Measurements from ENCODE around the gene GDI1. TPM values are rescaled to one million over a fixed set of nuclear protein-coding genes. Genes with fewer than 3 reads are reported as not detected.
A peak's percentile ranks its signal among the peaks of the same experiment; 100 is the strongest.

GDI1 gene
- total and polyA plus RNA-seq, 10 of the 15 experiments (the other 5 are each of a cell fraction or from before 2014, with no cell fraction given) = 0.92 to 102 (median 49.6) TPM

- peak; percentile 66 to 93 for TF ChIP-seq BHLHE40 (IDR thresholded peaks at IDR 0.05; ENCODE audit: borderline replicate concordance in 1 of 2, low read depth in 2 of 2, low read length in 1 of 2)
- no peak; the same call in 1 of the 2 replicates for TF ChIP-seq GATAD2B (conservative IDR thresholded peaks at IDR 0.05; ENCODE audit: low read depth)
- no peak for TF ChIP-seq SKIL (IDR thresholded peaks at IDR 0.05; ENCODE audit: low read depth, poor library complexity, severe bottlenecking)
Observed at GRCh38 chrX:154428176-154429171, 8.5 kb upstream of the GDI1 start, which contains the start of gene ATP6AP1 (continued).

GRCh38 chrX:154429711-154430110 is 7.2 kb upstream of the GDI1 start:
- H3K27ac ChIP-seq (ENCODE audit: control insufficient read depth, insufficient read depth) = no peak overlapping the region
- peaks cover 0 to 2% of the 10 kb centered on the region in 2 experiments; a peak in 1 of 4 replicates for H3K36me3 ChIP-seq (ENCODE audit: control insufficient read depth in 2 of 2, insufficient read depth in 2 of 2, low read length in 1 of 2)
- SMC1A ChIA-PET (ENCODE audit: uncharacterized antibody, unreplicated experiment) = interaction anchor here (1.2 to 1.3 kb wide), 2 partner anchors 19 to 46 kb away, joined by 3 read pairs; no protein-coding TSS in a partner anchor
- no peak overlapping the region for H3K9ac ChIP-seq (ENCODE audit: control insufficient read depth, insufficient read depth, low read length)
- CTCF ChIA-PET = interaction anchor here (0.6 to 2.3 kb wide), 3 partner anchors 19 to 56 kb away, joined by 3 to 12 read pairs (median 5); partner anchors contain the start of gene RPL10
- in situ Hi-C loops (cut with MboI) (no loop called here), intact Hi-C loops (cut with micrococcal nuclease; ENCODE audit: unreplicated experiment) (loop anchor here (10.0 kb wide), 1 partner anchor 55 kb away; the partner anchor contains the start of genes EMD and FLNA)
- no peaks in the 10 kb centered on the region for H4K20me1 ChIP-seq (ENCODE audit: control insufficient read depth, insufficient read depth)
- TSS peak; percentile 78 for BruUV-seq (replicated peaks)
- H3K79me2 ChIP-seq (ENCODE audit: control insufficient read depth, insufficient read depth, low read length) = peaks cover 12% of the 10 kb centered on the region
- no peaks in the 10 kb centered on the region for H3K4me1 ChIP-seq (ENCODE audit: control insufficient read depth, insufficient read depth, low read length)
- H3K27me3 ChIP-seq (replicated peaks in 1 of 2; ENCODE audit: control insufficient read depth in 2 of 2, insufficient read depth in 2 of 2, low read length in 1 of 2) = no peaks in the 10 kb centered on the region
- POLR2A ChIA-PET = interaction anchor here (0.6 to 4.1 kb wide), 5 partner anchors 18 to 98 kb away, joined by 3 to 32 read pairs (median 5); partner anchors contain the start of genes FLNA, RPL10 and TAFAZZIN
- DNase-seq (ENCODE audit: low read depth, low spot score) (no peak), FAIRE-seq (no peak), ATAC-seq (peak; percentile 18)
- TF ChIP-seq SP1 (IDR thresholded peaks at IDR 0.05; ENCODE audit: low read depth, low read length) (no peak), RELB (IDR thresholded peaks at IDR 0.05; ENCODE audit: low read depth) (no peak), NFYB (IDR thresholded peaks at IDR 0.05; ENCODE audit: insufficient read depth, low read depth, low read length) (no peak), ELK1 (IDR thresholded peaks at IDR 0.05; ENCODE audit: low read depth, low read length) (no peak), RAD21 (IDR thresholded peaks at IDR 0.05; ENCODE audit: insufficient read depth, low read depth, low read length) (no peak)
- 32% methylated on average over 2 of the region's 2 CpGs for WGBS (ENCODE audit: insufficient coverage, insufficient replicate concordance, low lambda C conversion rate, missing lambda C conversion rate)
- no peaks in the 10 kb centered on the region; the same call in 2 of the 3 replicates for H3K9me3 ChIP-seq (replicated peaks; ENCODE audit: control insufficient read depth, insufficient read depth, low read length)
- H2AFZ ChIP-seq (ENCODE audit: control insufficient read depth, low read depth, low read length) = no peak overlapping the region
- H3K4me3 ChIP-seq = peak overlapping the region; percentile 73; the same call in 1 of the 2 replicates
- RAD21 ChIA-PET (ENCODE audit: unreplicated experiment) = interaction anchor here (1.0 kb wide), 2 partner anchors 18 to 49 kb away, joined by 3 to 4 read pairs; no protein-coding TSS in a partner anchor
- H3K4me2 ChIP-seq (ENCODE audit: control insufficient read depth, insufficient read depth) = peak overlapping the region; percentile 52
